NT2/D1 (cell line): ENCODE results near the gene GLUL.

Source experiments
- DNase-seq: peaks from one replicate; pipeline ENCODE4 v3.0.0-alpha.2; 2011; ENCODE audit warnings: low read depth, low spot score
- H3K27me3 ChIP-seq: 2 replicates; pipeline ENCODE4 v1.6.0; 2011; ENCODE audit warnings: mild to moderate bottlenecking; ENCODE audit not compliant: insufficient read length, insufficient read depth
- H3K36me3 ChIP-seq: 2 replicates; pipeline ENCODE4 v1.6.1; 2011; ENCODE audit warnings: mild to moderate bottlenecking, low read length, mixed read lengths; ENCODE audit not compliant: insufficient read depth, insufficient read length
- H3K4me1 ChIP-seq: 2 replicates; pipeline ENCODE4 v1.5.1; 2011; ENCODE audit not compliant: insufficient read depth, insufficient read length
- H3K4me3 ChIP-seq: 2 replicates; pipeline ENCODE4 v1.5.1; 2011; ENCODE audit warnings: low read depth; ENCODE audit not compliant: insufficient read length
- H3K9ac ChIP-seq: 2 replicates; pipeline ENCODE4 v1.6.0; 2011; ENCODE audit warnings: low read depth; ENCODE audit not compliant: insufficient read length
- H3K9me3 ChIP-seq: 2 replicates; pipeline ENCODE4 v1.5.1; 2011; ENCODE audit warnings: mild to moderate bottlenecking, low read length; ENCODE audit not compliant: insufficient read depth
- SUZ12 ChIP-seq: IDR thresholded peaks from 2 replicates; pipeline ENCODE4 v1.6.1; 2011; ENCODE audit not compliant: insufficient read length, insufficient read depth; ENCODE audit errors: extremely low read depth
- YY1 ChIP-seq: IDR thresholded peaks from 2 replicates; pipeline ENCODE4 v1.6.1; 2011; ENCODE audit not compliant: insufficient read length, insufficient read depth
- ZNF274 ChIP-seq: IDR thresholded peaks from 2 replicates; pipeline ENCODE4 v1.6.1; 2011; ENCODE audit warnings: mild to moderate bottlenecking, low read depth, low read length

Gene GLUL

DNA sequence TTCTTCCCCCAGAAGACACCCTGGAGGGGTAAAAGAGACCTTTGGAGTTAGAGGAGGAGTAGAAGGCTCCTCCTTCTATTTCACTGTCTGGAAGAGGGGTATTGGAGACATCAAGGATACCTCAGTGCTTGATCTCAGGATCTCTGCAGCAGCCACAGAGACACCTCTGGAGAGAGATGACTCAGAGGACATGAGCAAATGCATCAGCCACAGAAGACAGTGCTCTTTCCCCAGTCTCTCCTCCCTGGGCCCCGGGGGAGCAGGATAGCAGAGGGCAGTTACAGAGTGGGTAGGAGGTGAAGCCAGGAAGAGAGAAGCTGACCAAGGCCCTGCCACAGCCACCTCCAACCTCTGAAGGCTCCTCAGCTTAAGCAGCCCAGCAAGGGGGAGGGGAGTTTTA is 24.2 kb upstream of the GLUL start:
- no peak for DNase-seq
- H3K27me3 ChIP-seq: no peaks in the 10 kb centered on the region
- no peak overlapping the region for H3K4me3 ChIP-seq
- H3K36me3 ChIP-seq: no peaks in the 10 kb centered on the region
- no peak overlapping the region for H3K9ac ChIP-seq
- TF ChIP-seq YY1 (no peak), ZNF274 (no peak), SUZ12 (no peak)
- H3K9me3 ChIP-seq: no peaks in the 10 kb centered on the region
- H3K4me1 ChIP-seq: no peaks in the 10 kb centered on the region

DNA sequence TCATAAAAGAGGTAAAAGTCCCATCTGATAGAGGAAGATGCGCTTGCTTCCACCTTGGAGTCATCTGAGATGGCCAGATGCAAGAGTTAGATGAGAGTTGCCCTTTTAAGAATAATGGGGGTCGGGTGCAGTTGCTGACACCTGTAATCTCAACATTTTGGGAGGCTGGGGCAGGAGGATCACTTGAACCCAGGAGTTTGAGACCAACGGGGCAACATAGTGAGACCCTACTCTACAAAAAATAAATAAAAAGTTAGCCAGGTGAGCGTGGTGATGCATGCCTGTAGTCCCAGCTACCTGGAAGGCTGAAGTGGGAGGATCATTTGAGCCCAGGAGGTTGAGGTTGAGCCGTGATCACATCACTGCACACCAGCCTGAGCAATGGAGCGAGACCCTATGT is 22.4 kb upstream of the GLUL start:
- no peaks in the 10 kb centered on the region for H3K4me1 ChIP-seq
- no peak for TF ChIP-seq SUZ12
- no peaks in the 10 kb centered on the region for H3K27me3 ChIP-seq
- H3K36me3 ChIP-seq: no peaks in the 10 kb centered on the region
- H3K9me3 ChIP-seq: no peaks in the 10 kb centered on the region
- no peak overlapping the region for H3K9ac ChIP-seq
- no peak for DNase-seq
- no peak overlapping the region for H3K4me3 ChIP-seq

DNA sequence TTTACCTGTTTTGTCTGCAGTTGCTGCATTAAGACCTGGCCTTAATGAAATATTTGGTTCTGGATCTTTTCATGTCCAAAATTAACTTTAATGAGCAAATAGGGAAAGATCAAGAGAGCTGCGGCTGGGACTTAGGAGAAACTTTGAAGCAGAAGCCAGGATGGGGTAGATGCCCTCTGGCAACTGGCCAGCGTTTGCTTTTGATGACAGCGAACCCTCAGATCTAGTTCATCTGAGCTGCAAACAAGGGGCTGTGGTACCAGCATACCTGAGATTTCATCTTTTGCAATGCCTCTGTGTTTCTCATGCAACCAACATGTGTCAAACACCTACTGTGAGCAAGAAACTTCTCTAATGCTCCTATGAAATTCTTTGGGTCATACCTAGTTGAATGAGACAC is 21.9 kb upstream of the GLUL start:
- no peak overlapping the region for H3K4me3 ChIP-seq
- no peaks in the 10 kb centered on the region for H3K27me3 ChIP-seq
- H3K9me3 ChIP-seq: no peaks in the 10 kb centered on the region
- H3K4me1 ChIP-seq: peaks cover 3% of the 10 kb centered on the region
- DNase-seq: no peak
- no peak for TF ChIP-seq YY1
- H3K36me3 ChIP-seq: no peaks in the 10 kb centered on the region
- no peak overlapping the region for H3K9ac ChIP-seq

DNA sequence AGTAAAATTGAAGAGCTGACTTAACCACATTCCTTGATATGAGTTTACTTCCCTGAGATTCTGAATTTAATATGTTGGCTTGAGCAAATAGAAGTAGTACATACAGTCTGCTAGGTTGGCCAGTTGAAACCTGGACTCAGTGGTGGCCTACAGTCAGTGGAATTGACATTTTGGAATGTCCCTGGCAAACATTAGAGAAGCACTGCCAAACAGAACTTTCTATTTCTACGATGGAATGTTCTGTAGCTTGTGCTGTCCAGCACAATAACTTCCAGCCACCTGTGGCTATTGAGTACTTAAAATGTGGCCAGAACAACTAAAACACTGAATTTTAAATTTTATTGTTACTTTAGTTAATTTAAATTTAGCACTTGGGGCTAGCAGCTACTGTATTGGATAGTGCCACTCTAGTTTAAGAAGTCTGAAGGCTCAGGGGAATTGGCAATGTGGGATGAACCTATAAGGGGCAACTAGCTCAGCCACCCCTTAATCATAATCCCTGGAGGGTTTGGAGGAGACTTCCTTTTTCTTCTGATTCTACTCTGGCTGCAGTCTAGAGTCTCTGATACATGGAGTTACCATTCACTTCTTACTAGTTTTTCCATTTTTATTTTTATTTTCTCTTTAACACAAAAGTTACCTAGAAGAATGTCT is 19.2 kb upstream of the GLUL start:
- no peak for TF ChIP-seq YY1
- no peak for TF ChIP-seq ZNF274
- no peak for TF ChIP-seq SUZ12
- peaks cover 3% of the 10 kb centered on the region for H3K4me1 ChIP-seq
- no peaks in the 10 kb centered on the region for H3K36me3 ChIP-seq
- H3K9me3 ChIP-seq: peaks cover 9% of the 10 kb centered on the region
- no peak for DNase-seq
- no peaks in the 10 kb centered on the region for H3K27me3 ChIP-seq
- H3K9ac ChIP-seq: no peak overlapping the region
- H3K4me3 ChIP-seq: no peak overlapping the region

DNA sequence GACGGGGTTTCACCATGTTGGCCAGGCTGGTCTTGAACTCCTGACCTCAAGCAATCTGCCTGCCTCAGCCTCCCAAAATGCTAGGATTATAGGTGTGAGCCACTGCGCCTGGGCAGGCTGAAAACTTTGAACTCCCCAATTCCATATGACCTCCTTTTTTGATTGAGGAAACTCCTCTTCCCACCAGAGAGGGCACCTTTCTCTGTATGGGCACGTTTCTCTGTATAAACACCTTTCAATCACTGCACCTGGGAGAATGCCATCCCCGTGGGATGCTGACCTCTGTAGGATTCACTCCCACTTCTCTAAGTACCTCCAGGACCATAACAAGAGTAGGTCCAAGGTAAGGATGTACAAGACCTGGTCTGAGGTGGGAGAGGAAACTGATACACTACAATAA is 18.5 kb upstream of the GLUL start:
- no peak overlapping the region for H3K4me3 ChIP-seq
- H3K36me3 ChIP-seq: no peaks in the 10 kb centered on the region
- TF ChIP-seq ZNF274 (no peak), SUZ12 (no peak), YY1 (no peak)
- DNase-seq: no peak
- H3K9me3 ChIP-seq: peaks cover 15% of the 10 kb centered on the region
- H3K4me1 ChIP-seq: peaks cover 3% of the 10 kb centered on the region
- no peak overlapping the region for H3K9ac ChIP-seq
- H3K27me3 ChIP-seq: no peaks in the 10 kb centered on the region

DNA sequence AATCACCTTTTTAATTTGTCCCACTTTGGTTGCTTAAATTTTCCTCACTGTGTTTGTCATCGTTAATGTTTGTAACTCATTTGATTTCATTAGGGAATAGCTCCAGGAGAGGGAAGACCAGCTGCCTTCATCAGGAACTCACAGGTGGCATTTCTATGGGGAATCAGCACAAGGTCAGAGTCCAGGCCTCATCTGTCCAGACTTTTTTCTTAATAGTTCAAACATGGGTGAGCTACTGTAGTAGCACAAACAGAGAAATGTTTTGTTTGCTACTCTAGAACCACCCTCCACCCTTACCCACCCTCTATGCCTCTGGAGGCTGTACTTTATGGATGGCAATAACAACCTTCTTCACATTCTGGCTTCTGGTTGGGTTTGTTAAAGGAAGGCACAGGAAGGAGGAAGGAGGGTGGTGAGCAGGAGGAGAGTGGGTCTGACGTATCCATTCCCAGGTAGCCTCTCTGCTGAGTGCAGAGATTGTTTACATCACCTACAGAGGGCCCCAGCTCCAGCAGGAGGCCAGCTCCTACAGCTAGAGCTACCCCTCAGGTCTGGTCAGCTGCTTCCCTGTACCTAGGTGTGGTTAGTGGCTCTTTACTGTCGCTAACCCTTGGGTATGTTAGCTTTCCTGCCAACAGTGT is 17.0 kb upstream of the GLUL start:
- peaks cover 3% of the 10 kb centered on the region for H3K4me1 ChIP-seq
- no peak overlapping the region for H3K4me3 ChIP-seq
- no peak for TF ChIP-seq SUZ12
- no peak for TF ChIP-seq YY1
- TF ChIP-seq ZNF274: no peak
- H3K36me3 ChIP-seq: no peaks in the 10 kb centered on the region
- DNase-seq: no peak
- peaks cover 17% of the 10 kb centered on the region for H3K9me3 ChIP-seq
- no peak overlapping the region for H3K9ac ChIP-seq
- no peaks in the 10 kb centered on the region for H3K27me3 ChIP-seq

DNA sequence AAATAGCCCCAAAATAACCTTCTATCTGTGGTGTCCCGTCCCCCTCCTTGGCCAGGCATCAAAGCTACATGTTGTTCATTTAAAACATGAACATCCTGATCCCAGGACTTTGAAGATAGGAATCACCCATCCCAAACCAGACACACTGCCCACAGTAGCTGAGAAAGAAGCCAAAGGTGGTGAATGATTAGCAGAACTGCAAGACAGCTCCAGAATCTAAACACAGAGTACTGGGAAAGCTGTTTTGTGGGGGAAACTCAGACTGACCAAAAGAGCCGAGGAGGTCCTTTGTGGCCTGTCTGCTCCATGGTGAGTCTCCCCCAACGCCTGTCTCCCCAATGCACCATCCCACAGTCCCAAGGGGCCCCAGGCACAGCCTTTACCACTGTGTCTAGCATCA is 16.1 kb upstream of the GLUL start:
- peaks cover 3% of the 10 kb centered on the region for H3K4me1 ChIP-seq
- DNase-seq: no peak
- H3K9me3 ChIP-seq: peaks cover 17% of the 10 kb centered on the region
- H3K4me3 ChIP-seq: no peak overlapping the region
- H3K36me3 ChIP-seq: no peaks in the 10 kb centered on the region
- H3K27me3 ChIP-seq: no peaks in the 10 kb centered on the region
- TF ChIP-seq ZNF274 (no peak), YY1 (no peak), SUZ12 (no peak)
- no peak overlapping the region for H3K9ac ChIP-seq

DNA sequence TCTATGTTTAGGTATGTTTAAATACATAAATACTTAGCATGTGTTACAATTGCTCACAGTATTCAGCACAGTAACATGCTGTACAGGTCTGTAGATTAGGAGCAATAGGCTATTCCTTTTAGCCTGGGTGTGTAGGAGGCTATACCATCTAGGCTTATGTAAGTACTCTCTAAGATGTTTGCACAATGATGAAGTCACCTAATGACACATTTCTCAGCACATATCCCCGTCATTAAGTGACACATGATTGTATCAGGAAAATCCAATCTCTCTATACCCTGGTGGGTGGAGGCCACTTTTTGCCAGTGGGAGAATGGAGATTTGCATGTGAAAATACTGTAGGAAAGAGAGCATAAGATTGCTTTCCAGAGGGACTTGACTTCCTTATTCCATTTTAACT is 14.4 kb upstream of the GLUL start:
- no peak for DNase-seq
- H3K4me3 ChIP-seq: no peak overlapping the region
- no peaks in the 10 kb centered on the region for H3K27me3 ChIP-seq
- no peak overlapping the region for H3K9ac ChIP-seq
- H3K36me3 ChIP-seq: no peaks in the 10 kb centered on the region
- peaks cover 3% of the 10 kb centered on the region for H3K4me1 ChIP-seq
- TF ChIP-seq ZNF274 (no peak), YY1 (no peak), SUZ12 (no peak)
- H3K9me3 ChIP-seq: peaks cover 17% of the 10 kb centered on the region
